ENCODE measurements around the gene ALPG. TPM values are rescaled to one million over a fixed set of nuclear protein-coding genes. Genes with fewer than 3 reads are reported as not detected.
"Not testable (repeated sequence)": the region's sequence is repeated elsewhere in the genome, so short reads cannot be mapped to it uniquely, and the experiment has no call there.

The ALPG gene
- total and polyA plus RNA-seq, 9 of the 15 experiments (the other 6 are each of a cell fraction or from before 2014, with no cell fraction given): not detected

GRCh38 chr2:232381204-232382031, 25.2 kb upstream of the ALPG start:
- H3K79me2 ChIP-seq (ENCODE audit: control insufficient read depth, insufficient read depth, low read length); FAIRE-seq; H3K9me1 ChIP-seq (ENCODE audit: control insufficient read depth, insufficient read depth, low read length); DNase-seq (ENCODE audit: extremely low read depth in 1 of 4, low spot score in 3 of 4); H3K4me3 ChIP-seq; H3K36me3 ChIP-seq (ENCODE audit: control insufficient read depth, insufficient read depth, low read length); H3K9ac ChIP-seq (ENCODE audit: insufficient read depth in 1 of 2, low read depth in 2 of 2, low read length in 2 of 2); intact Hi-C loops (cut with micrococcal nuclease); in situ Hi-C loops (cut with MboI); H2AFZ ChIP-seq (ENCODE audit: low read depth, low read length); CTCF ChIA-PET (ENCODE audit: low intra/inter-chr PET ratio); H3K9me3 ChIP-seq (replicated peaks; ENCODE audit: control insufficient read depth, insufficient read depth, low read depth, low read length); H3K4me2 ChIP-seq (ENCODE audit: insufficient read depth, low read length); H4K20me1 ChIP-seq (replicated peaks; ENCODE audit: control insufficient read depth, insufficient read depth, low read length); H3K27ac ChIP-seq (ENCODE audit: extremely low read depth, low read depth, low read length); BruUV-seq (replicated peaks): not testable (repeated sequence)
- H3K4me1 ChIP-seq (replicated peaks in 1 of 2; ENCODE audit: control insufficient read depth in 2 of 2, insufficient read depth in 2 of 2, low read length in 2 of 2): peaks cover 0 to 12% of the 10 kb centered on the region in 2 experiments; a peak in 1 of 5 replicates
- ATAC-seq: peak; percentile 89
- H3K27me3 ChIP-seq (ENCODE audit: control insufficient read depth in 2 of 2, insufficient read depth in 2 of 2, low read length in 2 of 2): peaks cover 4 to 31% of the 10 kb centered on the region in 2 experiments; a peak in 4 of 5 replicates
- peak in 2 of 3 experiments; percentile 20 to 35; a peak in 1 of 6 replicates for TF ChIP-seq CTCF (IDR thresholded peaks at IDR 0.05 in 2 of 3, conservative IDR thresholded peaks at IDR 0.05 in 1 of 3; ENCODE audit: insufficient read depth in 2 of 3, low read depth in 1 of 3, low read length in 3 of 3)
- WGBS (ENCODE audit: insufficient coverage, low coverage, missing lambda C conversion rate): 6% methylated on average over 16 of the region's 59 CpGs
- POLR2A ChIA-PET: interaction anchor here (0.7 kb wide), 1 partner anchor 378 kb away, joined by 3 read pairs; no protein-coding TSS in a partner anchor
